GM18951 (cell line): Measurements from ENCODE around the gene CEP72.
"Not testable (repeated sequence)": the region's sequence is repeated elsewhere in the genome, so short reads cannot be mapped to it uniquely, and the experiment has no call there.

Experiments
- POLR2A ChIP-seq: IDR thresholded peaks from 4 replicates; pipeline ENCODE4 v1.6.1; 2011; ENCODE audit warnings: mild to moderate bottlenecking; ENCODE audit not compliant: insufficient read length, insufficient read depth; ENCODE audit errors: extremely low read depth
- in situ Hi-C: fragments of 300-500 bp; cut with MboI; formaldehyde crosslinking; loops from one replicate; pipeline ENCODE4 v1.12.0; 2022; ENCODE audit warnings: low sequenced_read_pairs, mixed read lengths, inconsistent platforms; ENCODE audit not compliant: unreplicated experiment

Gene CEP72

DNA sequence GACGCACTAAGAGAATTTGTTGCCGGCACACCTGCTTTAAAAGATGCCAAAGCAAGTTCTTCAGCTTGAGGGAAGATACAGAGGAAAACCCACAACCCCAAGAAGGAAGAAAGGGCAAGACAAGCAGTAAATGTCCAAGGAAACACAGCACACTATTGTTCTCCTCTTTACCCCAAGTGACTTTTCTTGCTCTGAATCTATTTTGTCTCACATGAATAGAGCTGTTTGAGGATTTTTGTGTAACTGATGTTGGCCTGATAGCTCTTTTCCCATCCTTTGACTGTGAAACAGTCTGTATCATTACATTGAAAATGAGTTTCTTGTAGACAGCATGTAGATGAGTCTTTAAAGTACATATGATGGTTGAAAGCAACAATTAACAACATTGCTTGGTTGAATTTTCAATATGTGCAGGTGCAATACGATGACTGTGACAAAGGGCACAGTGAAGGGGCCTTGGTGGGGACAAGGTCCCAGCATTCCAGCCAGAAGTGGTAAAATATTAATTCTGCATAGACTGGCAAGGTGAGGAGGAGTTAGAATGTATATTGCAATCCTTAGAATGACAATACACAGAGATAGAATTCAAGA lies 16.8 kb upstream of the CEP72 start:
- no peak for TF ChIP-seq POLR2A
- in situ Hi-C loops, result no loop called here

DNA sequence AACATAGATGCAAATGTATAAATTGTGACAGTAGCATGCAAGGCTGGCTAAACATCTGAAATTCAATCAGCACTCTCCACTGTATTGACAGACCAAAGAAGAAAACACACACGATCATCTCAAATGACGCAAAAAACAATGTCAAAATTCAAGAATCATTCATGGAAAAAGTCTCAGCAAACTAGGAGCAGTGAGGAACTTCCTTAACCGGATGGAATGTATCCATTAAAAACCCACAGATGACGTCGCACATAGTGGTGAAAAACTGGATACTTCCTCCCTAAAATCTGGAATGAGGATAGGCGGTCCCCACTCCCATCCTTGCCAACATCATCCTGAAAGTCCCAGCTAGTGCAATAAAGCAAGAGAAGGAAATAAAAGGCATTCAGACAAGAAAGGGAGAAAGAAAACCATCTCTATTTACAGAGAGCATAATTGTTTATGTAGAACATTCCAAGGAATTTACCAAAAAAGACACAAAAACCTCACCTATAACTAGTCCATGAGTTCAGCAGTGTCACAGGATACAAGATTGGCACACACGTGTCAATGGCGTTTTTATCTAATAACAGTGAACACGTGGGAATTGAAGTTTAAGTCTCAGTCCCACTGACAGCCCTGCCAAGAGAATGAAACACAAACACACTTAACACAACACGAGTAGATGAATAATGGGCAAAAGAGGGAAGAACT lies 14.1 kb upstream of the CEP72 start:
- in situ Hi-C loops, result no loop called here
- no peak for TF ChIP-seq POLR2A

DNA sequence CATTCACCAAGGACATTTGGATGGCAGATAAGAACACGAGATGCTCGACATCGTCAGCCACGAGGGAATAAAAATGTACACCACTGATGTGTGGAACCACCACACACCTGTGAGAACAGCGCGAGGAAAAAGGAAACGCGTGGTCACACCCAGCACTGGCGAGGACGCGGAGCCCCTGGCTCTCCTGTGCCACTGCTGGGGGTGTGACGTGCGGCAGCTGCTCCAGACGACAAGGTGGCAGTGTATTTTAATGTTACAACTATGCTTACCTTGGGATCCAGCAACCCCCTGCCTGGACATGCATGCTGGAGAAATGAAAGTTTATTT lies 13.6 kb upstream of the CEP72 start:
- TF ChIP-seq POLR2A, result no peak

DNA sequence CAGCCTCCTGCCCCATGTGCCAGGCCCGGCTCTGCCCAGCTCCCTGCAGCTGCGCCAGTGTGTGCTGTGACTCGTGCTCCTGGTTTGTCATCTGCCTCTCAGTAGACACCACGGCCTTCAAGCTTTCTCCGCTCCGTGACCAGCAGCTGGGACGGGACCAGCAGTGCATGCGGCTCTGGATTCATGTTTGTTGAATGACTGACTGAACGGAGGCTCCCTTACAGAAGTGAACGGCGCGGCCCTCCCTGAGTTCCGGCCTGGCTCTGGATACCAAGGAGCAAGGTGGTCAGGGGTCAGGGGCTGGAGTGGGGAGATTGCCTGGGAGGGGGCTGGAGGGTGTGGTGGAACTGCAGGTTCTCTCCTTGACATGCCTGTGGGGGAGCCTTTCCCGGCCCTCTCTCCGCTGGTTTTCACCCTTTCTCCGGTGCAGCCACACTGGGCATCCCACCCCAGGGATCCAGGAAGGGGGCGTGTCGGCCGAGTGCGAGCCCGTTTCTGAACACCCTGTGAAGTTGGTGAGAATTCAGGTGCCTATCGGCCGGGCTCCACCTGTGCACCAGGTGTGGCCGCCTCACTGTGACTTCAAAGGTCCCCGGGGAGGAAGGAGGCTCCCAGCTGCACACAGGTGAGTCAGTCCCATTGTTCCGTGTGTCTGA lies 11.1 kb upstream of the CEP72 start:
- in situ Hi-C loops, result no loop called here
- no peak for TF ChIP-seq POLR2A

More for the DNA sequence above, 13.6 kb upstream of the CEP72 start:
- in situ Hi-C loops, result no loop called here

DNA sequence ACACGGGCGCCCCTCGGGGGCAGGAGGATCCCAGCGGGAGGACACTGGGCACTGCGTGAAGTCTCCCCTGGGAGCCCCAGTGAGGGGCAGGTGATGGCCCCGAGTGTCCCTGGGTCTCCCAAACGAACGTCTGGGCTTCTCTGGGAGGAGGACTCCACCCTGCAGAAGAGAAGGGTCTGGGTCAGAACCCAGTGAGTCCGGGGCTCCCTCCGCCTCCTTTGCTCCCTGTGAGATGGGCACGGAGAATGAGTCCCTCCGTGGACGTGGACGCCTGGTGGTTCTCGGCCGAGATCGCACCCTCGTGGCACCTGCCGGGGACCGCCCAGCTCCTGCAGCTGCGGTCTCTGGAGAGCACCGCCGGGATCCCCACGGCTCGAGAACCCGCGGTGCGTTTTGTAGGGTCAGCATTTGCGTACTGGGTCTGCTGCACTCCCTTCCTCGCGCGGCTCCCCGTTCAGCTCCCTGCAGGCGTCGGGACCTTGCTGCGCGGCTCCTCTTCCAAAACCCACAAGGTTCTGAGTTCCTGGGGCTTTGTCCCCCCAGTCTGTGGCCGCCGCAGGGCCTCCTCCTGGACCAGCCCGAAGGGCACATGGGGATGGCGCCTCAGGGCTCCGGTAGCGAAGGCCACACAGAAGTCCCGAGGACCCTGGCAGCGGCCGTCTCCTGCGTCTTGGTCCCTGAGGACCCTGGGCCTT lies 10.2 kb upstream of the CEP72 start:
- in situ Hi-C loops, result no loop called here
- no peak for TF ChIP-seq POLR2A

DNA sequence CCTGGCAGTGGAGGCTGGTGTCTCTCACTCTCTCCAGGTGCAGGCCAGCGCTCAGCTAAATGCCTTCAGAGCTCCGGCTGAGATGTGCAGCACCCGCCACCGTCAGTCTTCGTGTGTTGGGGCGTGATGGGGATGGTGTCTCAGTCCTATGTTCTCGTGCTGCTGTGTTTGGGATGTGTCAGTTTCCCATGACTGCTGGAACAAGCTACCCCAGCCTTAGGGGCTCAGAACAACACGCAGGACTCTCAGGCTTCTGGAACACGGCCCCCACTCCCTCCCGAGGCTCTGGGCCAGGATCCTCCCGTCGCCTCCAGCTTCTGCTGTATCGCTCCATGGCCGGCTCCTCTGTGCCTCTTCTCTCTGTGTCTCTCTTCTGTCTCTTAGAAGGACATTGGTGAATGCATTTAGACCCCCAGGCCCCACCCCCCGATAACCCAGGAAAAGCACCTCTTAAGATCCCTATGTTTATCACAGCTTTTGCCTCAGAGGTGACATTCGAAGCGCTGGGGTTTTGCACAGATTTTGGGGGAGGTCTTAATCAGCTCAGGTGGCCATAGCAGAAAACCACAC lies 9.6 kb upstream of the CEP72 start:
- TF ChIP-seq POLR2A, result no peak
- in situ Hi-C loops, result no loop called here

DNA sequence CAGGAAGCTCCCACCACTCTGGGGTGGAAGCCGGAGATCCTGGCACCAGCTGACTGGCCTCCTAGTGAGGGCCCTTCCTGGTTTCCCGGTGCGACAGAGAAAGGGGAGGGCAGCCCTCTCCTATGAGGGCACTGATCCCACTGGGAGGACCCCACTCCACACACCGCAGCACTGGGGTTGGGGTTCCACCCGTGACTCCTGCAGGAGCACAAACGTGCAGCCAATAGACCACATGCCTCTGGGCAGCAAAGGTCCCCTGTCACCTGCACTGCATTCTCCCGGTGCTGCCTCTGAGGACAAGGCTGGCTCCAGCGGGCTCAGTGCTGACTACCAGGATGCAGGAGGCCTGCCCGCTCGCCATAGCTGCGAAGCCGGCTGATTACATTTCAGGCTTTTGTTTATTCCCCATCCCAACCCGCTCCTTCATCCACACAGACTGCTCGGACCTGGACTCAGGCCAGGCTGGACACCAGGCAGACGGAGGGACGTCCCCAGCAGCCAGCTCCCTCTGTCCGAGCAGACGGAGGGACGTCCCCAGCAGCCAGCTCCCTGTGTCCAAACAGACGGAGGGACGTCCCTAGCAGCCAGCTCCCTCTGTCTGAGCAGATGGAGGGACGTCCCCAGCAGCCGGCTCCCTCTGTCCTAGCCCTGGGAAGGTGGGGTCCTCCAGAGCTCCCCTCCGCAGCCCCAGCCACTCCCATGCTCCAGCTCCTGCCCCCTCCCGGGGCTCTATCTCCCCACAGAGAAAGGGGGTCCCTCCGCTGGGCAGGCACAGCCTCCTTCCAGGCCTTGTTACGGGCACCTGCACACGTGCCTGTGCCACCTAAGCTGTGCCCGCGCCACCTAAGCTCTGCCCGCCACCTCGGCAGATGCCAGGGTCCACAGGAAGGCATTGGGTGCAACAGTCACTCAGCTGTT lies 8.8 kb upstream of the CEP72 start:
- no peak for TF ChIP-seq POLR2A
- in situ Hi-C loops, result no loop called here

DNA sequence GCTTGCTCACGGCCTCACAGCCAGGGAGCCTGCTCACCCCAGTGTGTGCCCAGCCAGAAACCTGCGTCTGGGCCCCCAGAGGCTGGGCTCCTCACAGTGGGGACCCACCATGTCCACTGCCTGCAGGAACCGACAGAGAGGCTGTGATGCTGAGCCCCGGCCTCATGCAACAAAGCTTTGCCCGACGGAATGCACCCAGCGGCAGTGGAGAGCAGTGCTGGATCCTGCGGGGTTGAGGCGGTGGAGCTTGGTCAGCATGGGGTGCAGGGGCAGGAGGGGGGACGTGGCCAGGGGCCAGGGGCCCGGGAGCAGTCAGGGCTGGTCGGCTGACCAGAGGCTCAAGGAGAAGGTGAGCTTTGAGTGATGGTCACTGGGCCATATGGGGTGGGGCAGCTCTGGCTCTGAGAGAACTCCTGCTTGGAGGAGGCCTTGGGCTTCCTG lies 7.7 kb upstream of the CEP72 start:
- in situ Hi-C loops, result no loop called here
- TF ChIP-seq POLR2A, result no peak

DNA sequence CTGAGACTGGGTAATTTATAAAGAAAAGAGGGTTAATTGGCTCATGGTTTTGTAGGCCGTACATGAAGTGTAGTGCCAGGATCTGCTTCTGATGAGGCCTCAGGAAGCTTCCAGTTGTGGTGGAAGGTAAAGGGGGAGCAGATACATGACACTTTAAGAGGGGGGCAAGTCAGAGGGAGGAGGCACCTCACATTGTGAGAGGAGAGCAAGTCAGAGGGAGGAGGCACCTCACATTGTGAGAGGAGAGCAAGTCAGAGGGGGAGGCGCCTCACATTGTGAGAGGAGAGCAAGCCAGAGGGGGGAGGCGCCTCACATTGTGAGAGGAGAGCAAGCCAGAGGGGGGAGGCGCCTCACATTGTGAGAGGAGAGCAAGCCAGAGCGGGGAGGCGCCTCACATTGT lies 7.0 kb upstream of the CEP72 start:
- in situ Hi-C loops, result not testable (repeated sequence)

DNA sequence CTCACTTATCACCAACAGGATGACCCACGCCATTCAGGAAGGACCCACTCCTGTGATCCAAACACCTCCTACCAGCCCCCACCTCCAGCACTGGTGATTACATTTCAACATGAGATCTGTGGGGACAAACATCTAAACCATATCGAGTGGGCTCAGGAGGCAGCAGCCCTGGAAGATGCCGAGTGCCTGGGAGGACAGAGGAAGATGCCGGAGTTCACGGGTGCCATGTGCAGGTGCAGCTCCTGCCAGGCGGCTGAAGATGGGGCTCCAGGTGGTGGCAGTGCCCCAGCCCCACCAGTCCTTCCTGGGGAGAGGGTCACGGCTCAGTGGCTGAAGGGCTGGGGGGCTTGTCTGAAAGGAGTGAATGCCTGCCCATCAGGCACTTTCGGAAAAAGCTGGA lies 6.1 kb upstream of the CEP72 start:
- TF ChIP-seq POLR2A, result no peak
- in situ Hi-C loops, result no loop called here

DNA sequence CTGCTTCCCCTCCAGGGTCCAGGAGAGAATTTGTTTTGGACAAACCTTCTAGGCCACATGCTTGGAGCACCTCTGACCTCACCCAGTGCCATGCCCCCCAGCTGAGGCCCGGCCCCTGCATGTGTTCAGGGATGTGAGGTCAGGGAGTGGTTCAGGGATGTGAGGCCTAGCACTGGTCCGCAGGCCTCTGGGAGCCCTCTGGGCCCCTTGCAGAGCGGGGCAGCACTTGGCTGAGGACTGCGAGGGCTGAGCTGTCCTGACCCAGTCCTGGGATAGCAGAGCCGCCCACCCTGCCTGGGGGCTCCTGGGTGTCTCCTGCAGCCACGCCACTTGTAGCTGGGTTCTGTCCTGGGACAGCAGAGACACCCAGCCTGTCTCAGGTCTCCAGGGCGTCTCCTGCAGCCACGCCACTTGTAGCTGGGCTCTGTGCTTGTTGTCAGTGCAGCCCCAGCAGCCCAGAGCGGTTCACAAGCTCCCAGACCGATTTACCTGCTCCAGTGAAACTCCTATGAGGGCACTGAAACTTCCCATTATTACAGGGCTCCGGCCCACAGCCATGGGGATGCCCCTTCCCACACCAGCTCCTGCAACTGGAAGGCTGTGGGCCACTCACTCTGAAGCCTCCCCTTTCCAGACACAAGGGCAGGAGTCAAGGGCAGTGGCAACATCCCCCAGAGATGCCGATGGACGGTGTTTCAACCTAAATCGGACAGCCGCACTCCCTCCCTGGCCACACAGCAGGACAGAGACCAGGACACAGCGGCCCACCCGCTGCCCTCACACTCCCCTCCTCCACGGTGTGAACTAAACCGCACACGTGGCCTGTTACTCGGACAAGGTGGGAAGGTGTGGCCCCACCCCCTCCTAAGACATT lies 5.4 kb upstream of the CEP72 start:
- TF ChIP-seq POLR2A, result no peak
- in situ Hi-C loops, result no loop called here

DNA sequence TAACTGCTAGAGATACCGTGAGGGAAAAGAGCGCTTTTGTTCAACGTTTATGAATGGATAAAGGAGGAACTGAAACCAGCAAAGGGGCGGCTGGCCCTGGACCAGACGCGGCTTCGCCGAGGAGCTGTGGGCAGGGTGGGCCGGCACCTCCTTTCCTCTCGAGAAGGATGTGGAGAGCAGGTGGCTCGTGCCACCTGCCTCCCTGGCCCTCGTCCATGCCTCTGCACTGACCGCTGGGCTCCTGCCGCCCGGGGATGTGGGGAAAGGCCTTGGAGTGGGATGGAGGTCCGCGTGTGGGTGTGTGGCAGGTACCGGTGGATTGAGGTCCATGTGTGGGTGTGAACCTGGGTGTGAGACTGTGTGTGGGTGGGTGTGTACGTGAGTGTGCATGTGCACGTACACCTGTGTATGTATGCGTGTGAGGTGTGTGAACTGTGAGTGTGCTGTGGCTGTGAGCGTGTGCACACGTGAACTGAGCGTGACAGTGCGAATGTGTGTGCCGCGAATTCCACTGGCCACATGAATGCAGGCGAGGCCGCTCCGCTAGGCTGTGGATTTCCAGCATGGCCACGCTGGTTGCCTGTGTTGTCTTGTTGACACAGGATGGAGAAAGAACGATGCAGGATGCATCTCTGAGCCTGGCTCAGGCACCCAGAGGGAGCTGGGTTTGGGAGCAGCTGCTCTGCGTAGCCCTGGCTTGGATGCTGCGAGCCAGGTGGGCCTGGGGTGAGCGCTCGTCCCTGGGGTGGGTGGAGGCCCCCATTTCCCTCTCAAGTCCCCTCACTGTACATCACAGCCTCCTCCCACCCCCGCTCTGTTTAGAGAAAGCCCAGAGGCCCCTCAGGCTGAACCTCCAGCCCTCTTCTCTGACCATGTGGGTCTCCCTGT lies 4.4 kb upstream of the CEP72 start:
- no peak for TF ChIP-seq POLR2A
- in situ Hi-C loops, result no loop called here
